Psoas muscle (tissue), 8 donors: ENCODE data around the gene CRYBB3. TPM values are rescaled to one million over a fixed set of nuclear protein-coding genes. Genes with fewer than 3 reads are reported as not detected.

ENCODE experiments used
- ATAC-seq, 4 donors: fragments of 200-7000 bp; cut with Tn5 transposase; one replicate each; pipeline ENCODE4 v1.9.1; 2020; ENCODE audit warnings: moderate library complexity in 3 of 4, mild to moderate bottlenecking in 2 of 4
- DNase-seq, 2 donors: peaks; one replicate each; pipeline ENCODE4 v3.0.0-alpha.2; 2020
- H3K27ac ChIP-seq: fragments of 200-600 bp; one replicate; pipeline ENCODE4 v1.8.0; 2022
- H3K27me3 ChIP-seq, 3 donors: fragments of 200-600 bp in 1 of 3; one replicate each; pipeline versions ENCODE4 v1.6.1 to v1.8.0; 2013 to 2022; ENCODE audit warnings: low read length in 2 of 3, mild to moderate bottlenecking in 2 of 3, moderate library complexity in 1 of 3; ENCODE audit not compliant: insufficient read depth in 3 of 3
- H3K36me3 ChIP-seq, 2 donors: fragments of 200-600 bp in 1 of 2; one replicate each; pipeline versions ENCODE4 v1.6.1 to v1.8.0; 2013 to 2022; ENCODE audit warnings: low read depth in 1 of 2, mild to moderate bottlenecking in 1 of 2, moderate library complexity in 1 of 2; ENCODE audit not compliant: insufficient read depth in 1 of 2
- H3K4me1 ChIP-seq: fragments of 200-600 bp; one replicate; pipeline ENCODE4 v1.8.0; 2022
- H3K4me3 ChIP-seq: fragments of 200-600 bp; one replicate; pipeline ENCODE4 v1.8.0; 2022; ENCODE audit warnings: mild to moderate bottlenecking
- H3K9me3 ChIP-seq: fragments of 200-600 bp; one replicate; pipeline ENCODE4 v1.8.0; 2022
- CTCF ChIP-seq: fragments of 200-600 bp; IDR thresholded peaks from one replicate; pipeline ENCODE4 v1.8.0; 2022; ENCODE audit warnings: antibody characterized with exemption
- WGBS, 3 donors: extraction: QIAGEN DNeasy Blood & Tissue Kit; methylation state at CpG; one replicate each; pipeline versions ENCODE4 v1.1.6 to v1.1.7; 2013; 5-methylcytosine and 5-hydroxymethylcytosine counted together
- intact Hi-C, 2 donors: fragments of 100-400 bp; cut with DNase I; formaldehyde crosslinking; loops; one replicate each; pipeline versions ENCODE4 v1.11.0 to v1.14.2; 2022
- polyA plus RNA-seq, 3 donors: library from polyadenylated mRNA; stranded (reverse); fragments of 200-250 nt; gene quantifications; one replicate each; pipeline ENCODE4 v1.2.3, GENCODE V29; 2013
- total RNA-seq, 4 donors: library from RNA; stranded (reverse); fragmentation: NEBNext Ultra II Directional in 2 of 4; extraction: Animal tissue kit (Norgen Biotek cat#: 25700) in 2 of 4; gene quantifications; one replicate each; pipeline versions ENCODE4 v1.2.1 to v1.2.4, GENCODE V29; 2021 to 2023
- donor health status: healthy with polysubstance abuse.
- donor health status: DM: no; HTN: no; CAD: no; lungs with moderate emphysema.
- donor health status: Bipolar disorder and iron deficiency.
- donor health status: healthy.
- donor health status: DM: yes; HTN: yes; CAD: no.
- donor health status: DM: no; HTN: no; CAD: no.
- donor health status: DM: no; HTN: no; CAD: no.
- donor health status: DM: yes; HTN: yes; CAD: no.

CRYBB3 gene
- total and polyA plus RNA-seq, 7 donors, result 0.07 to 0.68 (median 0.30) TPM; not detected in 3

DNA sequence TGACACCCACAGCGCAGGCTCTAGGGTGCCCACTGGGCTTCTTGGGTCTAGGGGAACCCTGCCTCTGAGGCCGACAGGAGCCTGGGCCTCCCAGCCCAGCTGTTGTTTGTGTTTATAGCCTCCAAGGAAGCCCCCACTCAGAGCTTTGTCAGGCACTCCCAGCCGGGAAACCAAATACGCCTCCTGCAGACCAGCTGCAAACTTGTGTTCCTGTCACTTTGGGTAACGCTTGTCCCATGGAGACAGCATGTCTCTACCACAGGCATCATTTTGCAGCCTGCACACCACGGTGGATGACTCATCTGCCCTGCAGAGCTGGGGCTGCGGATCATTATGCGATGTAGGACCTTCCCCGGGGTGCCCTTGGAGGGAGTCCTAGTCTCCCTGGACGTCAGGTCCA is 40.6 kb upstream of the CRYBB3 start:
- intact Hi-C loops, result no loop called here
- no peaks in the 10 kb centered on the region for H3K9me3 ChIP-seq
- ATAC-seq (peak; percentile 78 to 83 (median 79)), DNase-seq (peak; percentile 47 to 68)
- peaks cover 51% of the 10 kb centered on the region for H3K4me1 ChIP-seq
- TF ChIP-seq CTCF, result no peak
- no peaks in the 10 kb centered on the region for H3K36me3 ChIP-seq
- no peak overlapping the region for H3K4me3 ChIP-seq
- 20 to 33% (median 28%) methylated on average over 10 of the region's 10 CpGs for WGBS, 3 donors
- H3K27ac ChIP-seq, result peak overlapping the region; percentile 81
- no peaks in the 10 kb centered on the region for H3K27me3 ChIP-seq

GRCh38 chr22:25160120-25160996 is 39.3 kb upstream of the CRYBB3 start:
- peaks cover 43% of the 10 kb centered on the region for H3K4me1 ChIP-seq
- no peak for TF ChIP-seq CTCF
- H3K4me3 ChIP-seq, result no peak overlapping the region
- no peaks in the 10 kb centered on the region for H3K36me3 ChIP-seq
- intact Hi-C loops, result no loop called here
- DNase-seq (no peak), ATAC-seq (no peak)
- WGBS, 3 donors, result 89 to 96% (median 95%) methylated on average over 11 of the region's 11 CpGs
- no peaks in the 10 kb centered on the region for H3K27me3 ChIP-seq
- no peaks in the 10 kb centered on the region for H3K9me3 ChIP-seq
- peak overlapping the region; percentile 64 for H3K27ac ChIP-seq

DNA sequence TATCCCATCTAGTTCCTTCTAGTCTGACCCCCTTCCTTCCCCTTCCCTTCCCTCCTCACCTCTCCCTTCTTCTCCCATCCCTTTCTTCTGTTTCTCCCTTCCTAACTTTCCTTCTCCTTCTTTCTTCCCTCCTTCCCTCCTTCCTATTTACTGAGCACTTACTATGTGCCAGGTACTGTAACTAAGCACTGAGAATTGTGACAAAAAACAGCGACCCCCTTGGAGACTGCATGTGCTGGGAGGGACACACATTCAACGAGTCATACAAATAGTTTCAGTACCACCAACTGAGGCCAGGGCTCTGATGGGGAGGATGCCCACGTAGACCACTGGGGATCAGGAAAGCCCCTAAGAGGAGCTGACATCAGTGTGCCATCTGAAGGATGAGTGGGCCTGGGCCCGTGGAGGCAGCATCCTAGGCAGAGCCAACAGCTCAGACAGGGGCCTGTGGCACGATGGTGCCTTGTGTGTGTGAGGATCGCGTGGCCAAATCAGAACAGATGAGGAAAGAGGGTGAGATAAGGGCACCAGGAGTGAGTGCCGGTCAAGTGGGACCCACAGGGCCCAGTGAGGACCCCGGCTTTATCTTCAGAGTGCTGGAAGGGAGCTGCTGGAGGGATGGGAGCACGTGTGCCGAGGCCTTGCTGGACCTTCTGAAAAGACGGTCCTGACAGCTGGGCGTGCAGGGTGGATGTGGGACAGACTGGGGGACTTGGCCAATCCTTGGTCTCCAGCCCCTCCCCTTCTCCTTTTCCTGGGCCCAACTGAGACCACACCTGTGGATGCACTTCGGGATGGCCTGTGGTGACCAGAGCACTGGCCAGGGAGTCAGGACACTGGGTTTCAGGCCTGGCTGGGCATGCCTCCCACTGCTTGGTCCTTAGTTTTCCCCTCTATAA is 38.4 kb upstream of the CRYBB3 start:
- intact Hi-C loops, result no loop called here
- Histone ChIP-seq H3K9me3 (no peaks in the 10 kb centered on the region), H3K4me1 (peaks cover 39% of the 10 kb centered on the region), H3K4me3 (no peak overlapping the region), H3K27me3 (no peaks in the 10 kb centered on the region), H3K36me3 (no peaks in the 10 kb centered on the region), H3K27ac (peak overlapping the region; percentile 64)
- no peak for DNase-seq
- ATAC-seq, result no peak
- 76 to 81% (median 79%) methylated on average over 13 to 14 of the region's 14 CpGs for WGBS, 3 donors
- TF ChIP-seq CTCF, result no peak

DNA sequence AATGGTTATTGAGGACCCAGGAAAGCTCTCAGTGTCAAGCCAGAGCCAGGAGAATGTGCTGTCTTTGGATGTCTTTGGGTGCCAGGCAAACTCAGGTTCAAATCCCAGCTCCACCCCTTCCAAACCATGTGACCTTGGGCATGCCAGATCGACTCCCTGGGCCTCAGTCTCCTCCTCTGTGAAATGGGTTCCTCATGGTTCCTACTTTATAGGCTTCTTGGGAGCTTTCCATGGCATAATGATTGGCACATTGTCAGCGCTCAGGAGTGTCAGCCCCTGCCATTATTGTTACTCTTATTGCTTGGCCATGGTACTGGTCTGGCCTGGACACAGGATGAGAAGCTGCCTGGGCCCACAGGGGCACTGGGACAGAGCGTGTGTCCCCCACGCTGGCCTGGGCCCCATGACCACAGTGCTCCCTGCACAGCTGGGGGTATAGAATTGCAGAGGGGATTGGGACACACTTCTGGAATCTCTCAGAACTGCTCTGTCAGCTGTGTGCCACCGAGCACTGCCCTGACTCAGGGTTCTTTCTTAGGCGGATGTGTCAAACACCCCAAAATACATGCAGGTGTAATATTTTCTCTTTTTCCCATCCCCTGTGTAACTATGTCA is 37.6 kb upstream of the CRYBB3 start:
- H3K4me3 ChIP-seq, result no peak overlapping the region
- 52 to 65% (median 54%) methylated on average over 6 of the region's 6 CpGs for whole genome bisulfite sequencing, 3 donors
- no peaks in the 10 kb centered on the region for H3K36me3 ChIP-seq
- peaks cover 32% of the 10 kb centered on the region for H3K4me1 ChIP-seq
- intact Hi-C loops, result loop anchor here in 1 of 2 donors (2.0 kb wide), 1 partner anchor 51 kb away; no protein-coding TSS in a partner anchor
- DNase-seq (peak; percentile 29 to 69), ATAC-seq (peak; percentile 80 to 87 (median 86))
- no peaks in the 10 kb centered on the region for H3K27me3 ChIP-seq
- peak overlapping the region; percentile 64 for H3K27ac ChIP-seq
- TF ChIP-seq CTCF, result no peak
- no peaks in the 10 kb centered on the region for H3K9me3 ChIP-seq
